GM12865 (cell line): Measurements from ENCODE around the gene MMAB.

Experiments used
- DNase-seq: peaks from one replicate; pipeline ENCODE4 v3.0.0; 2010; ENCODE audit warnings: low read depth
- H3K4me3 ChIP-seq: 2 replicates; pipeline ENCODE4 v1.5.1; 2011; ENCODE audit warnings: mild to moderate bottlenecking, low read depth, low read length, control low read depth
- TF ChIP-seq, protein P1 (sequence below): IDR thresholded peaks from 2 replicates; pipeline ENCODE4 v1.5.1; 2011; ENCODE audit warnings: low read length, control low read depth, low read depth, inconsistent platforms; ENCODE audit not compliant: insufficient read depth; ENCODE audit errors: missing control alignments

Gene MMAB

DNA sequence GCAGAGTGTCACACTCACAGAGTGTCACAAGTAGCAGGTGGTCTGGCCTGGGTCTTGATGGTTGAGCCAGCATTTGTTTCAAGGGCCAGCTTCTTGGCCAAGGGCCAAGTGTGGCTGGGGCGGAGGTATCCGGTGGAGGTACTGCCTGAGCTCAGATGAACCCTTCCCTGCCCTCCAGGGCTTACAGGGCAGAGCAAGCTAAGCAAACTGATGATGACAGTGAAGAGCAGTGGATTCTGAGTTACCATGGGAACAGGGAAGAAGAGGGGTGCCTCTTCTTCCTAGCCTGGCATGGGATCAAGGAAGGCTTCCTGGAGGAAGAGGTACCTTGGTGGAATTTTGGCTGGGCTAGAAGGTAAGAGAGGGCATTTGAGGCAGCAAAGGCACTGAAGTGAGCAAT, 36.0 kb upstream of the MMAB start:
- no peak overlapping the region for H3K4me3 ChIP-seq
- TF ChIP-seq, protein P1, sequence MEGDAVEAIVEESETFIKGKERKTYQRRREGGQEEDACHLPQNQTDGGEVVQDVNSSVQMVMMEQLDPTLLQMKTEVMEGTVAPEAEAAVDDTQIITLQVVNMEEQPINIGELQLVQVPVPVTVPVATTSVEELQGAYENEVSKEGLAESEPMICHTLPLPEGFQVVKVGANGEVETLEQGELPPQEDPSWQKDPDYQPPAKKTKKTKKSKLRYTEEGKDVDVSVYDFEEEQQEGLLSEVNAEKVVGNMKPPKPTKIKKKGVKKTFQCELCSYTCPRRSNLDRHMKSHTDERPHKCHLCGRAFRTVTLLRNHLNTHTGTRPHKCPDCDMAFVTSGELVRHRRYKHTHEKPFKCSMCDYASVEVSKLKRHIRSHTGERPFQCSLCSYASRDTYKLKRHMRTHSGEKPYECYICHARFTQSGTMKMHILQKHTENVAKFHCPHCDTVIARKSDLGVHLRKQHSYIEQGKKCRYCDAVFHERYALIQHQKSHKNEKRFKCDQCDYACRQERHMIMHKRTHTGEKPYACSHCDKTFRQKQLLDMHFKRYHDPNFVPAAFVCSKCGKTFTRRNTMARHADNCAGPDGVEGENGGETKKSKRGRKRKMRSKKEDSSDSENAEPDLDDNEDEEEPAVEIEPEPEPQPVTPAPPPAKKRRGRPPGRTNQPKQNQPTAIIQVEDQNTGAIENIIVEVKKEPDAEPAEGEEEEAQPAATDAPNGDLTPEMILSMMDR = no peak
- no peak for DNase-seq

DNA sequence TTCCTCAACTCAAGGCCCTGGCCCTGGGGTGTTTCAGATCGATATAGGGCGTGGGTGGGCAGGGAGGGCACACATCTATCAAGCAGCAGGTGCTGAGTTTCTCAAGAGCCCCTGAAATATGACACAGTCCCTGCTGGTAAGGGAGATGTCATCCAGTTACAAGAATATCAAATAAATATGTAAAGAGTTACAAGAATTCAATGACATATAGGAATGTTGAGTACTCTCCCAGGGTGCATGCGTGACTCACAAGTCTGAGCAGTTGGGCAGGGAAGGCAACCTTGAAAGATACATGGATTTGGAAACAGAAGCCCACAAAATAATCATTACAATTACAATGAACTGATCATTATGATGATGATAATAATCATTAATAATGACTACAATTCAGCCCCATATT, 35.5 kb upstream of the MMAB start:
- DNase-seq = no peak
- no peak overlapping the region for H3K4me3 ChIP-seq
- TF ChIP-seq, protein P1 = no peak

DNA sequence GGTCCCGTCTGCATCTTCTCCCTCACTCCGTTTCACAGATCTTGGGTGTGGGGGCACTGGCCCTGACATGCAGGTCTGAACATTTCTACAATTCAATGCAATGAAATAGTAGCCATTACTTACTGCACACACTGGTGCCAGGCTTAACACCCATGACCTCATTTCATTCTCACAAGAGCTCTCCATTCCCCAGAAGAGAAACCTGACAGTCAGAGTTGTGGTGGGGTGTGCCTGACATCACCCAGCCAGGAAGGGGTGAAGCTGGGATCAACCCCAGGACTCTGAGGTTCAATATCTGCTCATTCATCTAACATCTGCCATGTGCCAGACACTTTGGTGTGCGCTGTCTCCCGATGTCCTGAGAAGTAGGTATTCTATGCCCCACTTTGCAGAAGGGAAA, 35.0 kb upstream of the MMAB start:
- no peak for DNase-seq
- TF ChIP-seq, protein P1 = no peak
- no peak overlapping the region for H3K4me3 ChIP-seq

DNA sequence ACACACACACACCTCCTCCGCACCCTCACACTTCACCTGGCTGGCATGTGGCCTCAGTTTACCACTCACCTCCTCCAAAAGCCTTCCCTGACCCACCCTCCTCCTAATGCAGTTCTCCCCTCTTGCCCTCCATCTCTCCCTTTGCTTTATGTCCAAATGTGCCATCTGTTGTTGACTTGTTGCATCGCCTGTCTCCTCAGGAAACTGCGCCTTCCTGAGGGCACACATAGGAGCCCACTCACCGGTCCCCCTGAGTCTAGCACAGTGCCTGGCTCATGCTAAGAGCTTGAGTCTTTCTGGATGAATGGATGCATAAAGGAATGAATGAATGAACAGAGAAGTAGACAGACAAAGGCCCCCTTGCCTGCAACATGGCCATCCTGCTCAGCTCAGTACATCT, 34.3 kb upstream of the MMAB start:
- no peak overlapping the region for H3K4me3 ChIP-seq

DNA sequence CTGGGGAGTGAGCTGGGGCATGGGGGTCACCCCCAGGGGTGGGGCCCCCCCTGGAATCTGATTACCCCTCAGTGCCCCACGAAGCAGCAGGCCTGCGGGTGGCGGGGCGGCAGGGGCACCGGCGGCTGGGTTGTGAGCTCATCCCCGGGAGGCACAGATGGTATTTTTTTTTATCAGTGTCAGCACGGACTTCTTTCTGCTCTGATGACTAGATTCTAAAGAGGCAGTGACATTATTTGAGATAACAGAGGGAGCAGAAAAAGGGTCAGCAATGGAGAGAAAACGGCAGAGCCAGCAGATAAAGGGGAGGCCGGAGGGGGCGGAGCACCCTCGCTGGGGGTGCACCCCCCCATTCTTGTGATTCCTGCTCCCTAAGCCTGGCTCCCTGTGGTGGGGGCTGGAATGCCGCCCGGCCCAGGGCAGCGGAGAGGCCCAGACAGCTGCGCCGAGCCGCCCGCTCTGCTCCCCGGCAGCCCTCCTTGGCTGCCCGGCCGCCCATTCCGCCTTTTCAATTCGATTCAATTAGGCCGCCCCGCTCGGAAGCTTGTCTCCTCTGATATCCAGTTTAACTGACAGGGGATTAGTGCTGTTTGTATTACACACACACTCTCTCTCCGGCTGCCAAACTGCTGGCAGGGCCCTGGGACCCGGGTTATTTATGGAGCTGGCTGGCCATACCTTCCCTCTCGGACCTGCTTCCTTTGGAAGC, 33.2 kb upstream of the MMAB start:
- no peak for DNase-seq
- H3K4me3 ChIP-seq = no peak overlapping the region
- TF ChIP-seq, protein P1 = no peak

More for the DNA sequence above, 34.3 kb upstream of the MMAB start:
- DNase-seq = no peak
- TF ChIP-seq, protein P1 = no peak

DNA sequence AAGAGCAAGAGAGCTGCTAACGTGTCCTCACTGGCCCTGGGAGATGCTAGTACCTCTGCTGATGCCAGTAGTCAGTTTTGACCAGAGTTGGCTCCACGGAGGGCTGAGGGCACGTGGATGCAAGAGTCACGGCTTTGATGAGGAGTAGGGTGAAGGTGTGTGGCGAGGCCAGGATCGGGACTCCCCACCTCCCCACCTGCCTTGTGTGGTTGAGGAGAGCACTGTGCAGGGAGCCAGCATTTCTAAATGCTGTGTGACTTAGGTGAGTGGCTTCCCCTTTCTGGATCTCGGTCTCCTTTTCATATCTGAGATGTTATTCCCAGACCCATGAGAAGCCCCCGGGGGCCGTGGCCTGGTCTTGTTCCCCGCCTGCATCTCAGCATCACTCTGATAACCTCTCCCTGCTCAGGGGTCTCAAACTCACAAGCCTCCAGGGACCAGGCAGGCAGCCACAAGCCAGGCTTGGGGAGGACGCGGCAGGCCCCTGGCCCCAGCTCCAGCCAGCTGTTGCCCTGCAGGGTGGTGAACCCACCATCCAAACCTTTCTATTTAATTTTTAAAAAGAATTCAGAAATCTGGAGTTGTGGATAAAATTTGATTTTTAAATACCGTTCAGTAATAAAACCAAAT, 32.4 kb upstream of the MMAB start:
- TF ChIP-seq, protein P1 = no peak
- no peak for DNase-seq
- H3K4me3 ChIP-seq = no peak overlapping the region
